ENCODE data around the gene TTYH3.

- TF ChIP-seq EZH2 (conservative IDR thresholded peaks at IDR 0.05; ENCODE audit: low read depth, low read length), result no peak
- TF ChIP-seq PHF8 (CRISPR knock-in tag; IDR thresholded peaks at IDR 0.05), result no peak
- no peak for TF ChIP-seq CTCF (CRISPR knock-in tag; IDR thresholded peaks at IDR 0.05)
- TF ChIP-seq POLR2AphosphoS5 (IDR thresholded peaks at IDR 0.05; ENCODE audit: low read depth, low read length), result no peak
- no peak for TF ChIP-seq ZNF777 (CRISPR knock-in tag; IDR thresholded peaks at IDR 0.05)
- no peak for TF ChIP-seq CERS6 (CRISPR knock-in tag; IDR thresholded peaks at IDR 0.05)
- TF ChIP-seq CHD2 (IDR thresholded peaks at IDR 0.05; ENCODE audit: low read depth, low read length), result no peak
- TF ChIP-seq ZSCAN29 (CRISPR knock-in tag; conservative IDR thresholded peaks at IDR 0.05), result no peak
- TF ChIP-seq ATF3 (CRISPR knock-in tag; IDR thresholded peaks at IDR 0.05), result no peak
- no peak for TF ChIP-seq ZNF138 (CRISPR knock-in tag; IDR thresholded peaks at IDR 0.05; ENCODE audit: low read depth)
- TF ChIP-seq ZNF549 (CRISPR knock-in tag; IDR thresholded peaks at IDR 0.05), result no peak
- no peak for TF ChIP-seq ELF4 (CRISPR knock-in tag; IDR thresholded peaks at IDR 0.05; ENCODE audit: borderline replicate concordance)
- TF ChIP-seq, protein P1, sequence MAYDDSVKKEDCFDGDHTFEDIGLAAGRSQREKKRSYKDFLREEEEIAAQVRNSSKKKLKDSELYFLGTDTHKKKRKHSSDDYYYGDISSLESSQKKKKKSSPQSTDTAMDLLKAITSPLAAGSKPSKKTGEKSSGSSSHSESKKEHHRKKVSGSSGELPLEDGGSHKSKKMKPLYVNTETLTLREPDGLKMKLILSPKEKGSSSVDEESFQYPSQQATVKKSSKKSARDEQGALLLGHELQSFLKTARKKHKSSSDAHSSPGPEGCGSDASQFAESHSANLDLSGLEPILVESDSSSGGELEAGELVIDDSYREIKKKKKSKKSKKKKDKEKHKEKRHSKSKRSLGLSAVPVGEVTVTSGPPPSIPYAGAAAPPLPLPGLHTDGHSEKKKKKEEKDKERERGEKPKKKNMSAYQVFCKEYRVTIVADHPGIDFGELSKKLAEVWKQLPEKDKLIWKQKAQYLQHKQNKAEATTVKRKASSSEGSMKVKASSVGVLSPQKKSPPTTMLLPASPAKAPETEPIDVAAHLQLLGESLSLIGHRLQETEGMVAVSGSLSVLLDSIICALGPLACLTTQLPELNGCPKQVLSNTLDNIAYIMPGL (CRISPR knock-in tag; IDR thresholded peaks at IDR 0.05; ENCODE audit: borderline replicate concordance in 1 of 2, low read depth in 1 of 2), result no peak
- TF ChIP-seq EED (CRISPR knock-in tag; IDR thresholded peaks at IDR 0.05), result no peak
Observed at GRCh38 chr7:2644220-2644561, 12.4 kb downstream of the TTYH3 start.

Data from HepG2 (cell line).